Activated CD4-positive, alpha-beta T cell treated with anti-CD3 and anti-CD28 coated beads, Interleukin-2, amount 10 ng/mL, durations not matched to agents 7 days and 5 days (primary cell): ENCODE measurements around the gene TRIM17. TPM values are rescaled to one million over a fixed set of nuclear protein-coding genes. Genes with fewer than 3 reads are reported as not detected.

Source experiments
- CTCF ChIA-PET: fragments of 350-600 bp; sonication (Branson Sonifier 250); formaldehyde crosslinking; loops from one replicate; lab custom pipeline; 2021; ENCODE audit warnings: antibody characterized with exemption; lab: Charles Lee
- POLR2A ChIA-PET: fragments of 350-600 bp; sonication (Branson Sonifier 250); formaldehyde crosslinking; loops from one replicate; lab custom pipeline; 2021; ENCODE audit warnings: antibody characterized with exemption; lab: Charles Lee
- DNase-seq: peaks from one replicate; pipeline ENCODE4 v3.0.0-alpha.2; 2020
- H3K27ac Mint-ChIP-seq: one replicate; pipeline ENCODE4 v1.8.0; 2021; ENCODE audit warnings: mild to moderate bottlenecking, moderate library complexity, mixed read lengths
- H3K27me3 Mint-ChIP-seq: one replicate; pipeline ENCODE4 v1.8.0; 2021; ENCODE audit warnings: mixed read lengths
- H3K36me3 Mint-ChIP-seq: one replicate; pipeline ENCODE4 v1.8.0; 2021; ENCODE audit warnings: low read depth, mixed read lengths
- H3K4me1 Mint-ChIP-seq: one replicate; pipeline ENCODE4 v1.8.0; 2021; ENCODE audit warnings: mixed read lengths
- H3K4me3 Mint-ChIP-seq: one replicate; pipeline ENCODE4 v1.8.0; 2021; ENCODE audit warnings: mild to moderate bottlenecking, moderate library complexity, mixed read lengths
- H3K9me3 Mint-ChIP-seq: one replicate; pipeline ENCODE4 v1.8.0; 2021; ENCODE audit warnings: mixed read lengths
- total RNA-seq, 2 experiments: library from RNA; stranded (reverse); gene quantifications; one replicate each; pipeline ENCODE4 v1.2.3, GENCODE V29; 2021

The TRIM17 gene
- total RNA-seq, 2 experiments from 2014 or later, result 0.73 to 0.99 TPM

- H3K4me1 Mint-ChIP-seq, result peaks cover 8% of the 10 kb centered on the region
- POLR2A ChIA-PET, result no interaction called here
- no peak overlapping the region for H3K27ac Mint-ChIP-seq
- no peak overlapping the region for H3K4me3 Mint-ChIP-seq
- CTCF ChIA-PET, result interaction anchor here (1.3 kb wide), 1 partner anchor 21 kb away, joined by 3 read pairs; no protein-coding TSS in a partner anchor
- H3K27me3 Mint-ChIP-seq, result peaks cover 2% of the 10 kb centered on the region
- peaks cover 2% of the 10 kb centered on the region for H3K36me3 Mint-ChIP-seq
- DNase-seq, result no peak
- no peaks in the 10 kb centered on the region for H3K9me3 Mint-ChIP-seq
Observed at GRCh38 chr1:228424685-228425660, 8.3 kb upstream of the TRIM17 start.

- H3K27ac Mint-ChIP-seq, result no peak overlapping the region
- POLR2A ChIA-PET, result interaction anchor here (0.6 to 0.7 kb wide), 2 partner anchors 17 to 793 kb away, joined by 3 read pairs; partner anchors contain the start of gene TRIM11
- CTCF ChIA-PET, result interaction anchor here (1.5 to 1.6 kb wide), 4 partner anchors 8 to 63 kb away, joined by 3 to 6 read pairs (median 4); no protein-coding TSS in a partner anchor
- H3K9me3 Mint-ChIP-seq, result no peaks in the 10 kb centered on the region
- peaks cover 2% of the 10 kb centered on the region for H3K36me3 Mint-ChIP-seq
- no peak overlapping the region for H3K4me3 Mint-ChIP-seq
- H3K4me1 Mint-ChIP-seq, result peaks cover 8% of the 10 kb centered on the region
- DNase-seq, result no peak
- H3K27me3 Mint-ChIP-seq, result peaks cover 7% of the 10 kb centered on the region
Observed at GRCh38 chr1:228423404-228424053, 6.9 kb upstream of the TRIM17 start.

GRCh38 chr1:228420968-228421826, 4.5 kb upstream of the TRIM17 start:
- CTCF ChIA-PET, result interaction anchor here (0.9 to 1.6 kb wide), 2 partner anchors 9 to 14 kb away, joined by 3 to 5 read pairs; no protein-coding TSS in a partner anchor

GRCh38 chr1:228417483-228418203, 982 bp upstream of the TRIM17 start:
- Mint-ChIP-seq H3K4me3 (no peak overlapping the region), H3K4me1 (peaks cover 34% of the 10 kb centered on the region), H3K27me3 (peaks cover 35% of the 10 kb centered on the region), H3K36me3 (peaks cover 7% of the 10 kb centered on the region), H3K9me3 (no peaks in the 10 kb centered on the region), H3K27ac (no peak overlapping the region)
- ChIA-PET CTCF (no interaction called here), POLR2A (no interaction called here)
- DNase-seq, result no peak

More at GRCh38 chr1:228420968-228421826, 4.5 kb upstream of the TRIM17 start:
- DNase-seq, result no peak
- H3K4me3 Mint-ChIP-seq, result no peak overlapping the region
- H3K4me1 Mint-ChIP-seq, result peaks cover 20% of the 10 kb centered on the region
- H3K27me3 Mint-ChIP-seq, result peaks cover 23% of the 10 kb centered on the region
- no peaks in the 10 kb centered on the region for H3K9me3 Mint-ChIP-seq
- peaks cover 2% of the 10 kb centered on the region for H3K36me3 Mint-ChIP-seq
- POLR2A ChIA-PET, result no interaction called here
- no peak overlapping the region for H3K27ac Mint-ChIP-seq

GRCh38 chr1:228417061-228417460, 400 bp upstream of the TRIM17 start:
- CTCF ChIA-PET, result no interaction called here
- H3K4me3 Mint-ChIP-seq, result peak overlapping the region; percentile 66
- POLR2A ChIA-PET, result no interaction called here

DNA sequence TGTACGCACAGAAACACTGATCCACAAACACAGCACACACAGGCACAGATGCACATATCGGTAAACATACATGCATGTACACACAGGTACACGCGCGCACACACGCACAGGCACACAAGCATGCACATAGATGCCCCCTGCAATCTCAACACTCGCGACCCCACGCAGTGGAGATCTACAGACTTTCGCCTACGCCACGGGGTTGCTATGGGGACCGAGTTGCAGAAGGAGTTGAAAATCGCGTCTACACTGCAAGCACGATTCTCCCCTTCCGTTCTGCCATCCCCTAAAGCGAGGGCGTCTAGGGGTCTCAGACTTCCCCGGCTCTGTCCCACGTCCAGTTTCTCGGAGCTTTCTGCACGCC, 826 bp downstream of the TRIM17 start:
- H3K9me3 Mint-ChIP-seq, result no peaks in the 10 kb centered on the region
- no peak for DNase-seq
- H3K4me3 Mint-ChIP-seq, result peak overlapping the region; percentile 58
- ChIA-PET POLR2A (no interaction called here), CTCF (no interaction called here)
- H3K27me3 Mint-ChIP-seq, result peaks cover 35% of the 10 kb centered on the region
- H3K27ac Mint-ChIP-seq, result no peak overlapping the region
- H3K4me1 Mint-ChIP-seq, result peaks cover 26% of the 10 kb centered on the region
- H3K36me3 Mint-ChIP-seq, result peaks cover 5% of the 10 kb centered on the region

More at GRCh38 chr1:228417061-228417460, 400 bp upstream of the TRIM17 start:
- peaks cover 7% of the 10 kb centered on the region for H3K36me3 Mint-ChIP-seq
- no peak overlapping the region for H3K27ac Mint-ChIP-seq
- H3K4me1 Mint-ChIP-seq, result peaks cover 34% of the 10 kb centered on the region
- no peak for DNase-seq
- no peaks in the 10 kb centered on the region for H3K9me3 Mint-ChIP-seq
- H3K27me3 Mint-ChIP-seq, result peaks cover 35% of the 10 kb centered on the region

- Mint-ChIP-seq H3K4me3 (no peak overlapping the region), H3K9me3 (no peaks in the 10 kb centered on the region), H3K27ac (no peak overlapping the region), H3K27me3 (peaks cover 35% of the 10 kb centered on the region), H3K36me3 (peaks cover 5% of the 10 kb centered on the region), H3K4me1 (peaks cover 26% of the 10 kb centered on the region)
- POLR2A ChIA-PET, result no interaction called here
- DNase-seq, result no peak
- CTCF ChIA-PET, result no interaction called here
Observed at GRCh38 chr1:228415221-228415620, 1.4 kb downstream of the TRIM17 start.

DNA sequence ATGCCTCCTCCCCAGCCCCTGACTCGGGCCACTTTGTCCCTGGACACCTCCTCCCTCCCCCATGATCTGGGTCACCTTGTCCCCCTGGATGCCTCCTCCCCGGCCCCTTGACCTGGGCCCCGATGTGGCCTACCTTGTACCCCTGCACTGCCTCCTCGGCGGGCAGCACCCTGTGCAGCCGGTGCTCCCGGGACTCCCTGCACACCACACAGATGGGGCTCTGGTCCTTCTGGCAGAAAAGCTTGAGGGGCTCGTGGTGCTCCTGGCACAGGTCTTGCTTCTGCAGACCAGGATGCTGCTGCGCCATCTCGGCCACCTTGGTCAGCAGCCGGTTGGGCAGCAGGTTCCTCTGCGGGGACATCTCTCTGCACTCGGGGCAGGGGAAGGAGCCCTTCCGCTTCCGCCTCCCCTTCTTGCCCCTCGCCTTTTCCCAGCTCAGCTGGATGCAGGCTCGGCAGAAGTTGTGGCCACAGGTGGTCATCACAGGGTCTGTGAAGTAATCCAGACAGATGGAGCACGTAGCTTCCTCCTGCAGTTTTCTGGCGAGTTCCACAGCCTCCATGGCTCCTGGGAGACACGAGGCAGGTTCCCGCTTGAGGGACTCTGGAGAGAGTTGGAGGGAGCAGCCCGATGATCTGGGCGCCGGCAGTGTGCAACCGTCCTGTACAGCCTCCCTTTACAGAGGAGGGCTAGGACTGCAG, 2.0 kb downstream of the TRIM17 start:
- POLR2A ChIA-PET, result interaction anchor here (0.6 kb wide), 1 partner anchor 75 kb away, joined by 3 read pairs; no protein-coding TSS in a partner anchor
- DNase-seq, result no peak
- Mint-ChIP-seq H3K36me3 (peaks cover 5% of the 10 kb centered on the region), H3K27me3 (peaks cover 35% of the 10 kb centered on the region), H3K9me3 (no peaks in the 10 kb centered on the region), H3K27ac (no peak overlapping the region), H3K4me3 (no peak overlapping the region), H3K4me1 (peaks cover 26% of the 10 kb centered on the region)
- CTCF ChIA-PET, result no interaction called here

- Mint-ChIP-seq H3K9me3 (no peaks in the 10 kb centered on the region), H3K4me1 (peaks cover 33% of the 10 kb centered on the region), H3K36me3 (peaks cover 5% of the 10 kb centered on the region), H3K27me3 (peaks cover 28% of the 10 kb centered on the region), H3K4me3 (no peak overlapping the region), H3K27ac (peak overlapping the region; percentile 46)
- ChIA-PET CTCF (interaction anchor here (1.2 kb wide), 1 partner anchor 45 kb away, joined by 4 read pairs; no protein-coding TSS in a partner anchor), POLR2A (no interaction called here)
- DNase-seq, result no peak
Observed at GRCh38 chr1:228413241-228414010, 3.2 kb downstream of the TRIM17 start.

DNA sequence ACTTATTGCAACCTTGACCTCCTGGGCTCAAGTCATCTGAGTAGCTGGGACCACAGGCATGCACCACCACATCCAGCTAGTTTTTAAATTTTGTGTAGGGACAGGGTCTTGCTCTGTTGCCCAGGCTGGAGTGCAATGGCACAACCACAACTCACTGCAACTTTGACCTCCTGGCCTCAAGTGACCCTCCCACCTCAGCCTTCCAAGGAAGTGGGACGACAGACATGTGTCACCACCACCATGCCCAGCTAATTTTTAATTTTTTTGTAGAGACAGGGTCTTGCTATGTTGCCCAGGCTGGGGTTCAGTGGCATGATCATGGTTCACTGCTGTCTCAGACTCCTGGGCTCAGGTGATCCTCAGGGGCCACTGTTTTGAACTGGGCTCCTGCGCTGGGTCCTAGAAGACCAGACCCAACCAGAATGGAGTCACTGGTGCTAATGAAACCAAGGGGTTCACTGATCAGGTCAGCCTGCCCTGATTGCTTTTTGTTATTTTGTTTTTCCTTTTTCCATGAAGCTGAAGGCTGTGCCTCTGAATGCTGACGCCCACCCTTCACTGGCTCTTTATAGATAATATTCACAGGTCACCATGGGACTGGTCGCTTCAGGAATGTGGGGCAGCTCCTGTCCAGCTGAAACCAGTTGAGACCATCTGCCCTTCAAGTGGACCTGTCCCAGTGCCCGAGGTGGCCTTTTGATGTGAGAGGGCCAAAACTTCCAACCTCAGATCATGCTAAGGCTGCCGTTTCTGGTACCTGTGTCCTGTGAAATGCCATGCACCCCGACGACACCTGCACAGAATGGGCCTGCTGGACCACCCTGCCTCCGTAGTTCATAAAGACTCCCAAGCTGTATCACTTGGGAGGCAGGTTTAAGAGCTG, 4.9 kb downstream of the TRIM17 start:
- no peak overlapping the region for H3K27ac Mint-ChIP-seq
- peaks cover 5% of the 10 kb centered on the region for H3K36me3 Mint-ChIP-seq
- no peak for DNase-seq
- no peaks in the 10 kb centered on the region for H3K9me3 Mint-ChIP-seq
- H3K4me3 Mint-ChIP-seq, result no peak overlapping the region
- ChIA-PET POLR2A (interaction anchor here (0.6 kb wide), 1 partner anchor 53 kb away, joined by 3 read pairs; no protein-coding TSS in a partner anchor), CTCF (interaction anchor here (1.2 to 1.8 kb wide), 4 partner anchors 14 to 47 kb away, joined by 3 to 5 read pairs (median 4); a partner anchor contains a TSS)
- peaks cover 33% of the 10 kb centered on the region for H3K4me1 Mint-ChIP-seq
- H3K27me3 Mint-ChIP-seq, result peaks cover 15% of the 10 kb centered on the region
